OCI-LY1 (cell line): ENCODE results near the gene TTC27.

Experiments
- EZH2 ChIP-seq: fragments of 200-600 bp; sonication (generic), shearing (Covaris generic); IDR thresholded peaks from 2 replicates; pipeline ENCODE4 v1.8.0; 2017; ENCODE audit warnings: borderline replicate concordance, mixed run types, mild to moderate bottlenecking, antibody characterized with exemption, low read length, moderate library complexity, mixed read lengths
- TF ChIP-seq, protein P1 (sequence below): fragments of 200-600 bp; sonication (generic), shearing (Covaris generic); IDR thresholded peaks from 2 replicates; pipeline ENCODE4 v1.5.1; 2017; ENCODE audit warnings: mild to moderate bottlenecking, antibody characterized with exemption, low read length, moderate library complexity, mixed read lengths

DNA sequence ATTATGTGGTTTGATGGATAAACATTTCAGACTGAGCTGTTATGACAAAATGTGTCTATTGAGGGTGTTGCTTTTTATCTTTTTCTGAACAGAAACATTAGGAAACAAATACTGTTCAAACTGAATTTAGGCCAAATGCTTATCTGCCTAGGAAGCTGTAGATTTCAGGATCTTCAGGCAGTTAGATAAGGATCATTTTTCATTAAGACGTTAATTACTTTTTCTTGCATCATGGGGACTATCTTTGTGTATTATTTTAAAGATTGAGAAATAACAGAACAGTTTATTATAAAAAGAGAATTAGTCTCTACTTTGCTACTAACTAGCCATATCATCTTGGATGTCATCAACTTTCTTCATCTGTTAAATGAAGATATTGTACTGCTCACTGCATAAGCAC lies 107.5 kb downstream of the TTC27 start:
- TF ChIP-seq, protein P1, sequence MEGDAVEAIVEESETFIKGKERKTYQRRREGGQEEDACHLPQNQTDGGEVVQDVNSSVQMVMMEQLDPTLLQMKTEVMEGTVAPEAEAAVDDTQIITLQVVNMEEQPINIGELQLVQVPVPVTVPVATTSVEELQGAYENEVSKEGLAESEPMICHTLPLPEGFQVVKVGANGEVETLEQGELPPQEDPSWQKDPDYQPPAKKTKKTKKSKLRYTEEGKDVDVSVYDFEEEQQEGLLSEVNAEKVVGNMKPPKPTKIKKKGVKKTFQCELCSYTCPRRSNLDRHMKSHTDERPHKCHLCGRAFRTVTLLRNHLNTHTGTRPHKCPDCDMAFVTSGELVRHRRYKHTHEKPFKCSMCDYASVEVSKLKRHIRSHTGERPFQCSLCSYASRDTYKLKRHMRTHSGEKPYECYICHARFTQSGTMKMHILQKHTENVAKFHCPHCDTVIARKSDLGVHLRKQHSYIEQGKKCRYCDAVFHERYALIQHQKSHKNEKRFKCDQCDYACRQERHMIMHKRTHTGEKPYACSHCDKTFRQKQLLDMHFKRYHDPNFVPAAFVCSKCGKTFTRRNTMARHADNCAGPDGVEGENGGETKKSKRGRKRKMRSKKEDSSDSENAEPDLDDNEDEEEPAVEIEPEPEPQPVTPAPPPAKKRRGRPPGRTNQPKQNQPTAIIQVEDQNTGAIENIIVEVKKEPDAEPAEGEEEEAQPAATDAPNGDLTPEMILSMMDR: no peak
- TF ChIP-seq EZH2: no peak
